Ishikawa (cell line): Measurements from ENCODE around the gene CEP164.

Experiments
- CEBPB ChIP-seq: IDR thresholded peaks from 2 replicates; pipeline ENCODE4 v1.6.1; 2012
- CREB1 ChIP-seq: IDR thresholded peaks from 2 replicates; pipeline ENCODE4 v1.6.1; 2012; ENCODE audit warnings: low read depth
- EGR1 ChIP-seq: IDR thresholded peaks from 2 replicates; pipeline ENCODE4 v1.6.1; 2012
- EP300 ChIP-seq: IDR thresholded peaks from 2 replicates; pipeline ENCODE4 v1.6.1; 2012; ENCODE audit warnings: borderline replicate concordance
- FOXM1 ChIP-seq: IDR thresholded peaks from 2 replicates; pipeline ENCODE4 v1.6.1; 2012; ENCODE audit warnings: low read depth, borderline replicate concordance
- MAX ChIP-seq: IDR thresholded peaks from 2 replicates; pipeline ENCODE4 v1.6.1; 2012
- NFIC ChIP-seq: IDR thresholded peaks from 2 replicates; pipeline ENCODE4 v1.6.1; 2012
- RAD21 ChIP-seq: IDR thresholded peaks from 2 replicates; pipeline ENCODE4 v1.6.1; 2012; ENCODE audit warnings: low read depth
- REST ChIP-seq: IDR thresholded peaks from 2 replicates; pipeline ENCODE4 v1.6.1; 2012; ENCODE audit warnings: low read depth, mild to moderate bottlenecking
- TAF1 ChIP-seq: IDR thresholded peaks from 2 replicates; pipeline ENCODE4 v1.6.1; 2012; ENCODE audit warnings: low read depth, mild to moderate bottlenecking
- TCF12 ChIP-seq: IDR thresholded peaks from 2 replicates; pipeline ENCODE4 v1.6.1; 2012; ENCODE audit warnings: low read depth
- TEAD4 ChIP-seq: IDR thresholded peaks from 2 replicates; pipeline ENCODE4 v1.6.1; 2012
- USF1 ChIP-seq: IDR thresholded peaks from 2 replicates; pipeline ENCODE4 v1.6.1; 2012
- YY1 ChIP-seq: IDR thresholded peaks from 2 replicates; pipeline ENCODE4 v1.6.1; 2012; ENCODE audit warnings: low read depth
- ZBTB7A ChIP-seq: IDR thresholded peaks from 2 replicates; pipeline ENCODE4 v1.6.1; 2012; ENCODE audit warnings: low read depth

CEP164 gene

GRCh38 chr11:117462183-117462863, 134.7 kb downstream of the CEP164 start:
- no peak for TF ChIP-seq REST
- TF ChIP-seq USF1, result no peak
- no peak for TF ChIP-seq ZBTB7A
- TF ChIP-seq TAF1, result no peak
- no peak for TF ChIP-seq MAX
- TF ChIP-seq YY1, result no peak
- no peak for TF ChIP-seq CREB1
- no peak for TF ChIP-seq EP300
- no peak for TF ChIP-seq EGR1
- no peak for TF ChIP-seq RAD21
- no peak for TF ChIP-seq NFIC
- no peak for TF ChIP-seq TEAD4
- no peak for TF ChIP-seq CEBPB
- TF ChIP-seq TCF12, result no peak
- TF ChIP-seq FOXM1, result no peak

GRCh38 chr11:117462864-117463247, 135.2 kb downstream of the CEP164 start:
- TF ChIP-seq NFIC (no peak), TCF12 (no peak), ZBTB7A (no peak), TEAD4 (no peak), TAF1 (no peak), RAD21 (no peak), MAX (no peak), FOXM1 (no peak), USF1 (no peak), YY1 (no peak)
